GM12873 (cell line): ENCODE data around the gene MRPL34.

Source experiments
- CTCF ChIP-seq: IDR thresholded peaks from 2 replicates; pipeline ENCODE4 v1.5.1; 2012; ENCODE audit warnings: low read depth, mild to moderate bottlenecking, moderate library complexity, low read length, control low read depth; ENCODE audit not compliant: insufficient read depth; ENCODE audit errors: missing control alignments

MRPL34 gene

GRCh38 chr19:17302391-17303166, 3.1 kb upstream of the MRPL34 start:
- TF ChIP-seq CTCF, result no peak

GRCh38 chr19:17303167-17303939, 2.3 kb upstream of the MRPL34 start, which contains the start of gene ABHD8:
TSS of gene ABHD8 (minus strand) at chr19:17303425. CDS start at chr19:17301616, 1,809 bp downstream.
- peak; percentile 46 for TF ChIP-seq CTCF

DNA sequence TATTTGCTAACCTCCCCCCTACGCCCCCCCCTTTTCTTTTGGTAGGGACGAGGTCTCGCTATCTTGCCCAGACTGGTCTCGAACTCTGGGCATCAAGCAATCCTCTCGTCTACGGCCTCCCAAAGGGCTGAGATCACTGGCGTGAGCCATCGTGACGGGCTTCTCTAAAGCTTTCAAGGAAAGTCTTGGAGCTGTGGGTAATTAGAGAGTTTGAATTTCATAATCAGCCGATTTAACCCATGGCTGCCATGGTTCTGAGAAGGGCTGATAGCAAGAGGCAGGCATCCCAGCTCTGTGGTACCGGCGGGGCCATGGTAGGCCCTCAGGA, 1.8 kb upstream of the MRPL34 start:
- no peak for TF ChIP-seq CTCF

DNA sequence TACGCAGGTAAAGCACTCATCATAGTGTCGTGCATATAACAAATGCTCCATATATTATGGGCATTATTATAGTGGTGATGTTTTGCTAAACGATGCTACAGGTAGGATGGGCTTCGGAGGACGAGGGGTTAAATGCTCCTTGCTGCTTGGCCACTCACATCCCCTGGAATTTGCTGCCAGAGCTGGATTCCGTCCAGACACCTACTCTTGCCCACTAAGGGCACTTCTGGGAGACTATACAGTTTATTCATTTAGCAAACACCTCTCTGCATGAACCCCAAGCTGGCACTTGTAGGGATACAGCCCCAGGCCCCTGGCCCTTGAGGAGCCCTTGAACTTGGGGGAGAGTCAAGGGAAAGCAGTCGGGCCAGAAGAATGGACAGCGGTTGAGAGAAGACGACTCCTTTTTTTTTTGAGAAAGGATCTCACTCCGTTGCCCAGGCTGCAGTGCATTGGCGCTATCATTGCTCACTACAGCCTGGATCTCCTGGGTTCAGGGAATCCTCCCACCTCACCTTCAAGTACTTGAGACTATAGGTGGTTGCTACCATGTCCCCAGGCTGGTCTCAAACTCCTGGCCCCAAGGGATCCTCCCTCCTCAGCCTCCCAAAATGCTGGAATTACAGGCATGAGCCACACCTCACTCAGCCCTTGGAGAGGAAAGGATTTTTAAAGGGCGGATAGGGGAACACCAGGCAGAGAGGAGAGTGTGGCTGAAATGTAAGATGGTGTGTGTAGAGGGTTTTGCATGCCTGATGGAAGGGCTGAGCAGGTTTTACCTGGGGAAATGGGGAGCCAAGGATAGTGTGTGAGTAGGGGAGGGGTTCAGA, 1.1 kb upstream of the MRPL34 start:
- TF ChIP-seq CTCF, result no peak

GRCh38 chr19:17305216-17305516, 506 bp upstream of the MRPL34 start:
- TF ChIP-seq CTCF, result no peak

DNA sequence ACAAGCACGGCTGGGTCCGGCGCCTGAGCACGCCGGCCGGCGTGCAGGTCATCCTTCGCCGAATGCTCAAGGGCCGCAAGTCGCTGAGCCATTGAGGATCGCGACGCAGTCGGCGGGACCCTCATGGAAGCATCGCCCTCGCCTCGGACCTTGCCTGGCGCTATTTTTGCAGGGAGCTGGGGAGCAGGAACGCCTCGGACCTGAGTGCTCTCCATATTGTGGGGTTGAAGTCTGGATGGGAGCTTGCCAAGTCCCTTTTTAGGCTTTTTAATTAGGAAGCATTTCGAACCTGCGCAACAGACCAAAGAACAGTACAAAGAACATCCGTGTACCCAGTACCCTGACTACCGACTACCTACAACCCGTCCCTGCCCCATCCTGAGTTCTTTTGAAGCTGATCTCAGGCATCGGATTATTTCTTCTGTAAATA, 628 bp downstream of the MRPL34 start:
- no peak for TF ChIP-seq CTCF

DNA sequence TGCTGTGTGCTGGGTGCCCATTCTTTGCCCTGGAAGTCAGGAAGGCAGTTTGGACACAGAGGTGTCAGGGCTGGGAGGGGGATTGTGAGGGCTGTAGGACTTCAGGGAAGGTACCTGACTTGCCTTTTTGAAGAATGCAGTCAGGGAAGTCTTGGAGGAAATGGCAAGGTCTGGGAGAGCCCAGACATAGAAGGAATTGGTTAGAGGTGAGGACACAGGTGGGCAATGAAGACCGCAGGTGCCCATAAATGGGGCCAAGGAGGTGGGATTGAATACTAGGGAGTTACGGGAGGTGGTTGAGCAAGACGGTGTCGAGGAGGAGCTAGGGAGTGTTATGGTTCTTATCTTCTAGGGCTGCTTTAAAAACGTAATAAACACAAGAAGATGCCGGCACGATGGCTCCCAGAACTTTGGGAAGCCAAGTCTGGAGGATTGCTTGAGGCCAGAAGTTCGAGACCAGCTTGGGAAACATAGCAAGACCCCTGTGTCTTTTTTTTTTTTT, 2.3 kb downstream of the MRPL34 start:
- no peak for TF ChIP-seq CTCF
